GM18502 (cell line): ENCODE results near the gene TEKT1.
"Not testable (repeated sequence)": the region's sequence is repeated elsewhere in the genome, so short reads cannot be mapped to it uniquely, and the experiment has no call there.

Experiments
- ATAC-seq: cut with Tn5 transposase; IDR thresholded peaks from one replicate; pipeline ENCODE4 v1.9.1; 2021; ENCODE audit warnings: mild to moderate bottlenecking; ENCODE audit not compliant: unreplicated experiment, poor library complexity

The TEKT1 gene

DNA sequence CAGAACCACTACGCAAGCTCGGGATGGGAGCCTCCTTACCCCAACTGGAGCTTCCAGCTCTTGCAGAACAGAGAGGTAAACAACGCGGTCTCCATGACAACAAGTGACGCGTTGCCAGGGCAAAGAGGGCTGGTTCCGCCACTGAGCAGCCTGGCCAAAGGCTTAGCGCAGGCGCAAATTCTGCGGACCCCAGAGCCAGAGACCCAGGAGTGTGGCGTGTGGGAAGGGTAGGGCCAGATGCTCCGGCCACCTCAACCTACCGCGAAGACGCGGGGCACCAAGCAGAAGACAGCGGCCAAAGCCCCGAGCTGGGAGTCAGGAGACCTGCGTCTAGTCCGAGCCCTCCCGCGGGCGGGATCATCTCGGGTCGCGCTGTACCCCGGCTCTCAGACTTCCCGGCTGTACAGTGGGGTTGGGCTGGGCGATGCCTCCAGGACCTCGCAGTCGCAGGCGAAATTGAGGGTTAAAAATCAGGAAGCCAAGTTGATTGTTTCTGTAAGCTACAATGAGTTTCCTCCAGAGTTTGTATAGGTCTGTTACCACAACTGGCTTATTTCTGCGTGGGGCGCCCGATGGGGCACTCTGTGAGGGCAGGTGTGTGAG is at the start of gene TEKT1:
TSS of gene TEKT1 (minus strand) at position 69 of the 603 bp plus-strand sequence. CDS start 1,353 bp downstream, outside the sequence.
- ATAC-seq: peak; percentile 63

DNA sequence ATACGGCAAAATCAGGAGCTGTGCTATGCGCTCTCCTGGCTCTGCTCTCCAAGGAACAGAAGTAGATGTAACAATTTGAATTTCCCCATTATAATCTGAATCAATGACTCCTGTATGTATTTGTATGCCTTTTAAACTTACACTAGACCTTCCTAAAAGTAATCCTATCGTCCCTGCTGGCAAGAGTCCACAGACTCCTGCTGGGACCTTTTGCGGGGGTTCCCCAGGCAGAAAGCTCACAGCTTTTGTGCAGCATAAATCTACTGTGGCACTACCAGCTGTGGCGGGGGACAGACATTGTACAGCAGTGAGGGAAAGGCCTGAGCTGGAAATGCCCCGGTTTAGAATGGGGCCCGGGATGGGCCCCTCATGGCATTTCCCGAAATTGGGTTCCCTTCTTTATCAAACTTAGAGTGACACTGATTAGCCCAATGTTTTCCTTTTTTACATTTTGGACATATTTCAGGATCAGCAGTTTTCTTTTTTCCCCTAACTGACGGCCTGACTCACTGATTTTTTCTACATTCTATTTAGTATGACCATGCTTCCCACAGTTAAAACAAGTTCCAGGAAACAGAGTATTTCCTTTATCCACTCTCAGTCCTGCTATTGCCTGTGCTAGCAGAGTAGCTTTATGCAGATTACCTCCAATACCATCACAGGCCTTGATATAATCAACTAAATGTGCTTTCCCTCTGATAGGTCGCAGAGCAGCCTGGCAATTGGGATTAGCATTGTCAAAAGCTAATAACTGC is 47.9 kb upstream of the TEKT1 start:
- ATAC-seq: not testable (repeated sequence)

DNA sequence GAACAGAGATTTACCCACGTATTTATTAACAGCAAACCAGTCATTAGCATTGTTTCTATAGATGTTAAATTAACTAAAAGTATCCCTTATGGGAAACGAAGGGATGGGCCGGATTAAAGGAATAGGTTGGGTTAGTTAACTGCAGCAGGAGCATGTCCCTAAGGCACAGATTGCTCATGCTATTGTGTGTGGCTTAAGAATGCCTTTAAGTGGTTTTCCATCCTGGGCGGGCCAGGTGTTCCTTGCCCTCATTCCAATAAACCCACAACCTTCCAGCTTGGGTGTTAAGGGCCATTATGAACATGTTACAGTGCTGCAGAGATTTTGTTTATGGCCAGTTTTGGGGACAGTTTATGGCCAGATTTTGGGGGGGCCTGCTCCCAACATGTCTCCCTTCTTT is 43.7 kb upstream of the TEKT1 start:
- ATAC-seq: not testable (repeated sequence)

- no peak for ATAC-seq
Measured at GRCh38 chr17:6872936-6873335, 41.4 kb upstream of the TEKT1 start.

- no peak for ATAC-seq
Measured at GRCh38 chr17:6870841-6871240, 39.3 kb upstream of the TEKT1 start.

GRCh38 chr17:6868582-6868981 is 37.1 kb upstream of the TEKT1 start:
- no peak for ATAC-seq

GRCh38 chr17:6867849-6868248 is 36.3 kb upstream of the TEKT1 start:
- no peak for ATAC-seq

- no peak for ATAC-seq
Measured at GRCh38 chr17:6862825-6863224, 31.3 kb upstream of the TEKT1 start.

DNA sequence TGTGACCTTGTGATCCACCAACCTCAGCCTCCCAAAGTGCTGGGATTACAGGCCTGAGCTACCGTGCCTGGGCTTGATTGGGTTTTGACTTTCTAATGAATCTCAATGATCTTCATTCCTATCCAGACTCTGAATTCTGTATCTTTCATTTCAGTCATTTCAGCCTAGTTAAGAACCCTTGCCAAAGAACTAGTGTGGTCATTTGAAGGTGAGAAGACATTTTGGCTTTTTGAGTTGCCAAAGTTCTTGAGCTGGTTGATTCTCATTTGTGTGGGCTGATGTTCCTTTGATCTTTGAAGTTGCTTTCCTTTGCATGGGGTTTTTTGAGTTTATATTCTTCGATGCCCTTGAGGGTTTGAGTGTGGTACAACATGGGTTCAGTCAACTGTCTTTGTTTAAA is 30.6 kb upstream of the TEKT1 start:
- ATAC-seq: no peak

GRCh38 chr17:6857904-6858303 is 26.4 kb upstream of the TEKT1 start:
- ATAC-seq: no peak

DNA sequence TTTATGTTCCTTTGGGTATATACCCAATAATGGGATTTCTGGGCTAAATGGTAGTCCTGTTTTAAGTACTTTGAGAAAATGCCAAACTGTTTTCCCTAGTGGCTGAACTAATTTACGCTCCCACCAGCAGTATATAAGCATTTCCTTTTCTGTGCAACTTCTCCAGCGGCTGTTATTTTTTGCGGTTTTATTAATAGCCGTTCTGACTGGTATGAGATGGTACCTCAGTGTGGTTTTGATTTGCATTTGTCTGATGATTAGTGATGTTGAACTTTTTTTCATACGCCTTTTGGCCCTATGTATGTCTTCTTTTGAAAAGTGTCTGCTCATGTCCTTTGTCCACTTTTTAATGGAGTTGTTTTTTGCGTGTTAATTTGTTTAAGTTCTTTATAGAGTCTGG is 25.8 kb upstream of the TEKT1 start:
- ATAC-seq: no peak

- ATAC-seq: no peak
Measured at GRCh38 chr17:6856051-6856450, 24.5 kb upstream of the TEKT1 start.

- ATAC-seq: no peak
Measured at GRCh38 chr17:6853764-6854442, 22.4 kb upstream of the TEKT1 start.

GRCh38 chr17:6848545-6849179 is 17.1 kb upstream of the TEKT1 start:
- not testable (repeated sequence) for ATAC-seq

DNA sequence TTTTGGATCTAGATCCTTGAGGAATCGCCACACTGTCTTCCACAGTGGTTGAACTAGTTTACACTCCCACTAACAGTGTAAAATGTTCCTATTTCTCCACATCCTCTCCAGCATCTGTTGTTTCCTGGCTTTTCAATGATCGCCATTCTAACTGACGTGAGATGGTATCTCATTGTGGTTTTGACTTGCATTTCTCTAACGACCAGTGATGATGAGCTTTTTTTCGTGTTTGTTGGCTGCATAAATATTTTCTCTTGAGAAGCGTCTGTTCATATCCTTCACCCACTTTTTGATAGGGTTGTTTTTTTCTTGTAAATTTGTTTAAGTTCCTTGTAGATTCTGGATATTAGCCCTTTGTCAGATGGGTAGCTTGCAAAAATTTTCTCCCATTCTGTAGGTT is 14.6 kb upstream of the TEKT1 start:
- ATAC-seq: not testable (repeated sequence)

GRCh38 chr17:6844406-6844805 is 12.9 kb upstream of the TEKT1 start:
- ATAC-seq: not testable (repeated sequence)

DNA sequence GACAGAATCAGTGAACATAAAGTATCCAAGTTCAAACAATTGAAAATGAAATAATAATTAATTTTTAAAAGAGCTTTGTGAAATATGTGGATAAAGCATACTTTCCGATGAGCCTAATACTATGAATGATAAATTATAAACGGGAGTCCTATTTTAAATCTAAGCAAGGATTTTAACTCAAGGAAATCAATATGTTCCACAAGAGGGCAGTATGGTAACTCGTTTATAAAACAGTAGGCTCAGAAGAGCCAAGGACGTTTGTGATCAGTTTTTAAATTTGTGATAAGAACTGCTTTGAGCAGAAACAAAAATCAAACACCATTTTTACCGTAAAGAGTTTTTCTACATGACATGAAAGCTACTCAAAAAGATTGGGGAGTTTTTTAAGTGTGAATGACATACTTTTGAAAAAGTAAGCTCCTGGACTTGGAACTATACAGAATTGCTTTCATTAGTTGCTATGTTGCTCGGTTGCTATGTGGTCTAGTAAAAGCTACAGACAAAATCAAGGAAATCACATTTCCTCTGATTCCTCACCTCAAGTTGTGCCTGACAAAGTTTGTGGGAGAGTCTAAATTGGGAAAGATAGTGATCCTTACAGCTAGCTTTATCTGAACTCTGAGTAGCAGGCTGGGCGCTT is 11.8 kb upstream of the TEKT1 start:
- ATAC-seq: no peak

GRCh38 chr17:6841769-6842168 is 10.2 kb upstream of the TEKT1 start:
- ATAC-seq: not testable (repeated sequence)

DNA sequence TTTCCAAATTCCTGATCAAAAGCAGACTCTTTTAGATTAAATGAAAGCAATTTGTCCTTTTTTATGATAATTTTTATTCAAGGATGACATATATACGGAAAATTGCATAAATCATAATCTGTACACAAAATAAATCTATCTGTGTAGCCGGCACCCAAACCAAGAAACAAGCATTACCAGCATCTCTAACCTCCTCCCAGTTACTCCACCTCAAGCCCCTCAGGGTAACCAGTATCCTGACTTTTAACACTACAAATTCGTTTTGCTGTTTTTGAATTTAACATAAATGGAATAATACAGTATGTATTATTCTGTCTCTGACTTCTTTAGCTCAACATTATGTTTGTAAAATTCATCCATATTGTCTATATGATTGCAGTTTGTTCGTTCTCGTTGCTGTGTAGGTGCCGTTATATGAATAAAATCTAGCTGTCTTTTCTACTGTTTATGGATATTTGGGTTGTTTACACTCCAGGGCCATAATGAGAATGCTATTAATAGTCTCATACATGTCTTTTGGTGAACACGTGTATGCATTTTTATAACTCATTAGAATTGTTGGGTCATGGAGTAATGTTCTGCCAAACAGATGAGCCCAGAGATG is 1.0 kb downstream of the TEKT1 start:
- ATAC-seq: no peak

GRCh38 chr17:6823011-6823442 is 8.5 kb downstream of the TEKT1 start:
- no peak for ATAC-seq
